ENCODE data around the gene PALMD.

PALMD gene

DNA sequence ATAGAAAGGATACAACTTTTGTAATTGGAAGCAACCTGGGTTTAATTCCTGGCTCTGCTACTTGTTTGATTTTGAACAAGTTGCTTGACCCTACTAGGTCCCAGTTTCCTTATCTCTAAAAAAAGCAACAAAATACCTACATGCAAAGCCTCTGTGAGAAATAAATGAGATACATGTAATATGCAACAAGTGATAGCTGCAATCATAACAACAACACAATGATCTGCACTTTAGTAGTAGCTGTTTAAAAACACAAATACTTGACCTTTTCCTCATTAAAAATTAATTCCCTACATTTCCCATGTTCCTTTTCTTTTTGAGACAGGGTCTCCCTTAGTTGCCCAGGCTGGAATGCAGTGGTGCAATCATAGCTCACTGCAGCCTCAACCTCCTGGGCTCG lies 80.5 kb downstream of the PALMD start:
- Histone ChIP-seq H3K27ac (ENCODE audit: low read depth, low read length, severe bottlenecking) (no peak overlapping the region), H3K36me3 (ENCODE audit: control insufficient read depth, insufficient read depth, low read length) (no peaks in the 10 kb centered on the region), H3K4me1 (ENCODE audit: control insufficient read depth, insufficient read depth, low read length, poor library complexity, severe bottlenecking) (peaks cover 15% of the 10 kb centered on the region), H3K9me3 (ENCODE audit: control insufficient read depth, low read length) (no peaks in the 10 kb centered on the region), H3K4me3 (ENCODE audit: extremely low read depth, insufficient read depth, low read length, poor library complexity, severe bottlenecking) (no peak overlapping the region)
- no CpG with 5 or more reads among the region's 1 CpG for WGBS, 2 experiments (ENCODE audit: insufficient coverage in 2 of 2)

DNA sequence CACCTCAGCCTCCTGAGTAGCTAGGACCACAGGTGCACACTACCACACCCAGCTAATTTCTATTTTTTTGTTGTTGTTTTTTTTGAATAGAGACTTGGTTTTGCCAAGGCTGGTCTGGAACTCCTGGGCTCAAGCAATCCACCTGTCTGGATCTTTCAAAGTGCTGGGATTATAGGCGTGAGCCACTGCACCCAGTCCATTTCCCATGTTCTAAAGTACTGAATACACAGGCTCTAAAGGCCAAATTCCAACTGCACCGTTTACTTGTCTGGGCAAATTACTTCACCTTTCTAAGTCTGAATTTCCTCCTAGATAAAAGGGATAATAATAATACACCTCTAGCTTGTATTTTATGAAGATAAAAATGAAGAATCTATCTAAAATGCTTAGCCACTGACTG lies 80.9 kb downstream of the PALMD start:
- Histone ChIP-seq H3K36me3 (ENCODE audit: control insufficient read depth, insufficient read depth, low read length) (no peaks in the 10 kb centered on the region), H3K4me1 (ENCODE audit: control insufficient read depth, insufficient read depth, low read length, poor library complexity, severe bottlenecking) (peaks cover 15% of the 10 kb centered on the region), H3K9me3 (ENCODE audit: control insufficient read depth, low read length) (no peaks in the 10 kb centered on the region), H3K27ac (ENCODE audit: low read depth, low read length, severe bottlenecking) (no peak overlapping the region), H3K4me3 (ENCODE audit: extremely low read depth, insufficient read depth, low read length, poor library complexity, severe bottlenecking) (no peak overlapping the region)
- WGBS, 2 experiments (ENCODE audit: insufficient coverage in 2 of 2) = 83 to 90% methylated on average over 1 of the region's 2 CpGs

DNA sequence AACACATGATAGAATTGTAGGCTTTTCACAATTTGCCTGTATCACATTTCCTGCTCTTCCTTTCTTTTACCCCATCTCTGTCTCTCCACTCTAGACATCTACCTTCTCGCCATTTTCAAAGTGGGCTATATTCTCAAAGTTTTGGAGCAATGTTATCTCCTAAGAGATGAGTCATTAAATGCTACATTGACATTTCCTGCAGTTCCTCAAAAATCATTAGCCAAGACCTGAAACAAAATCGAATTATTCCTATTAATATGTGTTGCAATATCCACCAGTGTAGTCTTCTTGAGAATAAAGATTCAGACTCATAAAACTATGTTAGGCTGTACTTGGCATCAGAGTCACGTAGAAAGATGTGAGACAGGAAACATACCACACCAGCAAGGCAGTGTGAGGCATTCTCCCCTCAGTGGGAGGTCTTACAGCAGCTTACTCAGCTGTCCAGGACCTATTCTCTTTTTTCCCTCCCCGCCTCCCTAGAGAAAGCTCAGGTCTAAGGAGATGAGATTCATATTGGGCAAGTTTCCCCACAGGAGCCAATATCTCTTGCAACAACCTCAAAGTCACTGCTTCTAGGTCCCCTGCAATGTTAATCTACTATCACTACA lies 81.8 kb downstream of the PALMD start:
- no peaks in the 10 kb centered on the region for H3K36me3 ChIP-seq (ENCODE audit: control insufficient read depth, insufficient read depth, low read length)
- H3K27ac ChIP-seq (ENCODE audit: low read depth, low read length, severe bottlenecking) = peak overlapping the region; percentile 54
- 13% methylated on average over 1 of the region's 4 CpGs; no CpG with 5 or more reads in 1 of the 2 experiments for WGBS, 2 experiments (ENCODE audit: insufficient coverage in 2 of 2)
- H3K4me3 ChIP-seq (ENCODE audit: extremely low read depth, insufficient read depth, low read length, poor library complexity, severe bottlenecking) = no peak overlapping the region
- H3K4me1 ChIP-seq (ENCODE audit: control insufficient read depth, insufficient read depth, low read length, poor library complexity, severe bottlenecking) = peaks cover 15% of the 10 kb centered on the region
- no peaks in the 10 kb centered on the region for H3K9me3 ChIP-seq (ENCODE audit: control insufficient read depth, low read length)

DNA sequence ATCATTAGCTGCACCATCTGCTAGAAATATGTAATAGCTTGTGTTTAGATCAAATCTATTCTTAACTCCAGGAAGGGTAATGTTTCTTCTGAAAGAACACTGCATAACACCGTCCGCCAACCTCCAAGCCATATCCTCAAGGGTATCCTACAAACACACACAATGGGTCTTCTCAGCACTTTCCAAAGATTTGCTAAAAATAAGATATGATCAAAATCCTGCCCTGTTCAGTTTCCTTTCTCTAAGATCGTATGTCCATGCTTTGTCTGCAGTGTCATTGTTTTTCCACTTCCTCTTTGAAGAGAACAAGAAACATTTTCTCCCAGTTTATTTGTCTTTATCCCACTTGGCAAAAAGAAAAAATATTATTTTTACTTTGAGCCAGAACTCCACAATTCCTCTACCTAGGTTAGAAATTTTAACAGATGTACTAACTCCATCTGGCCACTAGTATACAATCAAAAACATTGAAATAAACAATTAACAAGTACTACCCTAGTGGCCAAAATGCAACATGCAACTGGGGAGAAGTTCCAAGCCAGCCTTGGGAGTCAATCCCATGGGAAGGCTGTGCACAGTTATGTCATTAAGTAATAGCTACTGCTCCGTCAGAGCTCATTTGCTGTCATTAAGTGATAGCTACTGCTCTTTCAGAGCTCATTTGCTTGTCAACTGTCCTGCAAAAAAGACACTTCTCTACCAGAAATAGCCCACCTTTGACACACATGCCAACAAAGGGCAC lies 82.8 kb downstream of the PALMD start:
- H3K9me3 ChIP-seq (ENCODE audit: control insufficient read depth, low read length) = no peaks in the 10 kb centered on the region
- 91 to 92% methylated on average over 4 of the region's 4 CpGs for WGBS, 2 experiments (ENCODE audit: insufficient coverage in 2 of 2)
- H3K27ac ChIP-seq (ENCODE audit: low read depth, low read length, severe bottlenecking) = peak overlapping the region; percentile 54
- peaks cover 15% of the 10 kb centered on the region for H3K4me1 ChIP-seq (ENCODE audit: control insufficient read depth, insufficient read depth, low read length, poor library complexity, severe bottlenecking)
- no peaks in the 10 kb centered on the region for H3K36me3 ChIP-seq (ENCODE audit: control insufficient read depth, insufficient read depth, low read length)
- no peak overlapping the region for H3K4me3 ChIP-seq (ENCODE audit: extremely low read depth, insufficient read depth, low read length, poor library complexity, severe bottlenecking)

DNA sequence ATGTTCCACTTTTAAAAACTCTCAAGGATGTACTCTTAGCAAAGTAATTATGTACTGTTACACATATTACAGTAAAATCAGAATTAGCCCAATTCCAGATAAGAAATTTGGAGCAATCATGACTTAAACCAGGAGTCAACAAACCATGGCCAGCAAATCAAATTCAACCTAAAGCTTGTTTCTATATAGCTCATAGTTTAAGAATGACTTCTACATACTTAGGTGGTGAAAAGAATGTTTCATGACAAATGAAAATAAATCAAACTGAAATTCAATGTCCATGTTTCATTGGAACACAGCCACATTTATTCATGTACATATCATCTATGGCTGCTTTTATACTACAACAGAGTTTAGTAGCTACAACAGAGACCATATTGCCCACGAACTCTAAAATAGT lies 85.5 kb downstream of the PALMD start:
- Histone ChIP-seq H3K4me3 (ENCODE audit: extremely low read depth, insufficient read depth, low read length, poor library complexity, severe bottlenecking) (no peak overlapping the region), H3K27ac (ENCODE audit: low read depth, low read length, severe bottlenecking) (no peak overlapping the region), H3K36me3 (ENCODE audit: control insufficient read depth, insufficient read depth, low read length) (no peaks in the 10 kb centered on the region), H3K9me3 (ENCODE audit: control insufficient read depth, low read length) (no peaks in the 10 kb centered on the region), H3K4me1 (ENCODE audit: control insufficient read depth, insufficient read depth, low read length, poor library complexity, severe bottlenecking) (peaks cover 15% of the 10 kb centered on the region)
- no CpG with 5 or more reads among the region's 1 CpG for WGBS, 2 experiments (ENCODE audit: insufficient coverage in 2 of 2)

DNA sequence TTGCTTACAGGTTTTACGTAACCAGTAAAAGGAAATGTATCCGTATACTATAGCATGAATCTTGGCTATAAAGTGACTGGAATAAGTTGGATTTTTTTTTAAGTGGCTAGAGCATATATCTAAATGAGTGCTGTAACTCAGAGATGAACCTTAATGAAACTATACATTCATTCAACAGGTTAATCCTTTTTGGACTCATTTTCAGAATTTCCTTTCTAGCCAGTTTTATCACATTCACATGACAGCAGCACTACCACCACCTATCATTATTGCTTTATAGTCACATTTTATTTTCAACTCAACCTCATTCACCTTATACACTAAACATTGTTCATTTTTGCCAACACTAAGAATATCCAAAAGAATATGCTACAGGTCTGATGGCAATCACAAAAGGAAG lies 89.9 kb downstream of the PALMD start:
- no peak overlapping the region for H3K27ac ChIP-seq (ENCODE audit: low read depth, low read length, severe bottlenecking)
- H3K9me3 ChIP-seq (ENCODE audit: control insufficient read depth, low read length) = no peaks in the 10 kb centered on the region
- no peak overlapping the region for H3K4me3 ChIP-seq (ENCODE audit: extremely low read depth, insufficient read depth, low read length, poor library complexity, severe bottlenecking)
- H3K4me1 ChIP-seq (ENCODE audit: control insufficient read depth, insufficient read depth, low read length, poor library complexity, severe bottlenecking) = no peaks in the 10 kb centered on the region
- no peaks in the 10 kb centered on the region for H3K36me3 ChIP-seq (ENCODE audit: control insufficient read depth, insufficient read depth, low read length)
- no CpG with 5 or more reads among the region's 2 CpGs for WGBS, 2 experiments (ENCODE audit: insufficient coverage in 2 of 2)

DNA sequence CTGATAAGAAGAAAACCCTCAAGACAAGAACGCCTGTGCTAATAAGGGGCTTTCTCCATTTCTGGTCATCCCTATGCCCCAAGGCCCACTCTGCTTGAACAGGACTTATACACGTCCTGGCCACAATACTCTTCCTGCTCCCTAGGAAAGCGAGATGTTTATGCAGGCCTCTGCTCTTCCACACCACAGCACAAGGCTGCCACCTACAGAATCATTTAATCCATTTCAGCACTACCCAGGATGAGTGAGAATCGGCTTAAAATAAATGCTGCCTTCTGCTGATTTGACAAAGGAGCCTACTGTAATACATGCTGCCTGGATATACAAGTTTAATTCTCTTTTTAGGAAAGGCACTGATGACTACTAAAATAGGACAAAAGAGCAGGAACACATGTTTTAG lies 91.1 kb downstream of the PALMD start:
- no peak overlapping the region for H3K27ac ChIP-seq (ENCODE audit: low read depth, low read length, severe bottlenecking)

DNA sequence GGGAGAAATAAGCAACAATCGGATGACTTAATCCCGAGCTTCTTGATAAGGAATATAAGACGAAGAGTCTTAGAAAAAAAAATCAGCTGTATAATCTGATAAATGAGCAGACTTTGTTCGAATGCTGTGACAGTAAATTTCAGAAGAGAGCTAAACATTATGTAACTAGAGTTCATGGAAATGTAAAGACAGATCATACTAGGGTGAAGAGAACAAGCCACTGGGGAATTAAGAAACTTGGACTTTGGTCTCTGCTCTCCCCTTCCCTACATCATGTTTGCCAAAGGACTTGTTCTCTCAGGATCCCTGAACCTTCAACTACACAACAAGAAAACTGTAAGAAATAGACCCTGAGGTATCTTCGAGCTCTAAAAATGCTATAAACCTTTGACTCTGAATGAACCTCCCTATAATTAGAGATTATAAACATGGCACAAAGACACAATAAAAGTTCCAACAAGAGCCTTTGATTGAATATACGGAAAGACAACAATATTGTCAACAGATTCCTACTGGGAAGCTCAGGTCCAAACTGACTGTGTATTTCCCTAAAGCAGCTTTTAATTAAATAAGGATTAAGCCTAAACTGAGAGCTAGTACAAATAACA lies 93.0 kb downstream of the PALMD start:
- no peaks in the 10 kb centered on the region for H3K9me3 ChIP-seq (ENCODE audit: control insufficient read depth, low read length)
- no peak overlapping the region for H3K27ac ChIP-seq (ENCODE audit: low read depth, low read length, severe bottlenecking)
- H3K4me3 ChIP-seq (ENCODE audit: extremely low read depth, insufficient read depth, low read length, poor library complexity, severe bottlenecking) = no peak overlapping the region
- H3K4me1 ChIP-seq (ENCODE audit: control insufficient read depth, insufficient read depth, low read length, poor library complexity, severe bottlenecking) = no peaks in the 10 kb centered on the region
- WGBS, 2 experiments (ENCODE audit: insufficient coverage in 2 of 2) = 70 to 77% methylated on average over 4 of the region's 6 CpGs
- H3K36me3 ChIP-seq (ENCODE audit: control insufficient read depth, insufficient read depth, low read length) = no peaks in the 10 kb centered on the region

More for the DNA sequence above, 91.1 kb downstream of the PALMD start:
- Histone ChIP-seq H3K4me3 (ENCODE audit: extremely low read depth, insufficient read depth, low read length, poor library complexity, severe bottlenecking) (no peak overlapping the region), H3K4me1 (ENCODE audit: control insufficient read depth, insufficient read depth, low read length, poor library complexity, severe bottlenecking) (no peaks in the 10 kb centered on the region), H3K36me3 (ENCODE audit: control insufficient read depth, insufficient read depth, low read length) (no peaks in the 10 kb centered on the region), H3K9me3 (ENCODE audit: control insufficient read depth, low read length) (no peaks in the 10 kb centered on the region)
- 33 to 36% methylated on average over 1 to 2 of the region's 4 CpGs for WGBS, 2 experiments (ENCODE audit: insufficient coverage in 2 of 2)

DNA sequence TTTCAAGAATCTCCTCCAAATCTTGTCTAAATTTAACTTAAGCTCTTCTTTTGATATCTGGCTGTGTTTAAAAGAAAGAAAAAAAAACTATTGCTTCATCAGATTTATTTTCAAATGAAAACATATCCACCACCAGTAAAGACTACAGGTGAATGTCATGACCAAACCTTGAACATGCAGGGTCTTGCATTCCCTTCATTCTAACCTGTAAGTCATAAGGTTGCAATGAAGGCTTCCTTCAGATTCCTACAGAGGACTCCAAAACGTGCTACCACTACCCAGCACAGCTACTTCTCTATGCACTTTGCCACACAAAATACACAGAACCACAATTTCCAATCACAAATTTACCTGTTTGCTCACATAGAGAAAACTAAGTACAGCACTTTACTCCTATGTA lies 94.2 kb downstream of the PALMD start:
- Histone ChIP-seq H3K9me3 (ENCODE audit: control insufficient read depth, low read length) (no peaks in the 10 kb centered on the region), H3K4me3 (ENCODE audit: extremely low read depth, insufficient read depth, low read length, poor library complexity, severe bottlenecking) (no peak overlapping the region), H3K4me1 (ENCODE audit: control insufficient read depth, insufficient read depth, low read length, poor library complexity, severe bottlenecking) (no peaks in the 10 kb centered on the region), H3K36me3 (ENCODE audit: control insufficient read depth, insufficient read depth, low read length) (no peaks in the 10 kb centered on the region), H3K27ac (ENCODE audit: low read depth, low read length, severe bottlenecking) (no peak overlapping the region)
- WGBS, 2 experiments (ENCODE audit: insufficient coverage in 2 of 2) = 86% methylated on average over 1 of the region's 1 CpG; no CpG with 5 or more reads in 1 of the 2 experiments
